ENCODE measurements around the gene PPP1R1B. TPM values are rescaled to one million over a fixed set of nuclear protein-coding genes. Genes with fewer than 3 reads are reported as not detected.

Gene PPP1R1B
- total and polyA plus RNA-seq, 2 of the 4 experiments (the other 2 are of a cell fraction), result not detected

DNA sequence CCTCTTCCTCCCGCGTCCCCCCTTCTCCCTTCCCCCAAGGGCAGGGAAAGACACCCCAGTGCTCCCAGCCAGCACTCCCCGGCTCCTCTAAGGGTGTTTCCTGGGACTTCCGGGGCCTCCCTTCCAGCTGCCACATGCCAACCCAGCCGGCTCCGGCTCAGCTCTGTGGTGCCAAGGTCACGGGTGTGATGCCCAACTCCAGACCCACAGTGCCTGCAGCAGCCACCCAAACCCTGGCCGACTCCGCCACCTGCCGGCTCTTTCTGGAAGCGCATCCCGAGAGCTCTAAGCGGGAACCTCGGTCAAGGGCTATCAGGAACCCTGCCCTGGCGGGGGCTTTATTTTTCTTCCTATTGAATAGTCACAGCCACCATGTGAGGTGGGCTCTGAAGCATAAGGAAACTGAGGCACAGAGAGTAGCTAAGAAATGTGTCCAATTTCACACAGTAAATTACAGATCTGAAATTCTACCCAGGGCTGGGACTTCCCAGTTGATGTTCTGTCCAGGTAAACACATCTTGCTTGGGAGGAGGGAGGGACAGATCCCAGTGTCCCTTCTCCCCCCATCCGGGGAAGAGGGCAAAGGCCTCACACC is 3.3 kb upstream of the PPP1R1B start:
- Histone ChIP-seq H3K27ac (ENCODE audit: insufficient read depth, low read length) (no peak overlapping the region), H3K23ac (ENCODE audit: low read depth, low read length) (no peak overlapping the region), H2AK5ac (ENCODE audit: low read depth, low read length) (no peak overlapping the region), H3K4me2 (ENCODE audit: low read depth, low read length) (no peak overlapping the region), H3K9me1 (ENCODE audit: insufficient read depth, low read length) (no peaks in the 10 kb centered on the region), H3K36me3 (ENCODE audit: control insufficient read depth, insufficient read depth, low read length) (no peaks in the 10 kb centered on the region), H3K4me3 (ENCODE audit: insufficient read depth, low read depth, low read length) (no peak overlapping the region), H3K4ac (ENCODE audit: low read depth, low read length) (no peak overlapping the region), H4K8ac (ENCODE audit: low read depth in 2 of 2, low read length in 2 of 2) (no peak overlapping the region), H3K56ac (ENCODE audit: extremely low read depth, insufficient read depth, low read length) (no peak overlapping the region), H4K5ac (ENCODE audit: low read depth, low read length) (no peak overlapping the region), H2AFZ (replicated peaks; ENCODE audit: low read length, poor library complexity) (no peak overlapping the region), H3K79me1 (ENCODE audit: low read depth in 1 of 2, low read length in 2 of 2) (no peaks in the 10 kb centered on the region), H3K9ac (ENCODE audit: low read depth, low read length) (no peak overlapping the region), H2BK120ac (ENCODE audit: low read depth, low read length) (no peak overlapping the region), H4K91ac (ENCODE audit: insufficient read depth, low read depth, low read length) (no peak overlapping the region), H2BK15ac (ENCODE audit: low read depth, low read length) (no peak overlapping the region), H2AK9ac (replicated peaks; ENCODE audit: low read depth, low read length, poor library complexity) (no peak overlapping the region), H3K9me3 (ENCODE audit: control insufficient read depth, insufficient read depth, low read length) (no peaks in the 10 kb centered on the region), H3K18ac (ENCODE audit: low read depth, low read length) (no peak overlapping the region), H3K4me1 (ENCODE audit: control insufficient read depth, insufficient read depth, low read length) (peaks cover 3% of the 10 kb centered on the region; the same call in 1 of the 2 replicates), H2BK5ac (ENCODE audit: low read depth, low read length, poor library complexity, severe bottlenecking) (no peak overlapping the region), H3K14ac (replicated peaks; ENCODE audit: low read depth, low read length) (no peak overlapping the region), H4K20me1 (ENCODE audit: insufficient read depth, low read length) (no peaks in the 10 kb centered on the region), H3K27me3 (ENCODE audit: control insufficient read depth, insufficient read depth, low read length) (peaks cover 61% of the 10 kb centered on the region), H2BK20ac (ENCODE audit: low read depth, low read length) (no peak overlapping the region)
- intact Hi-C loops (cut with micrococcal nuclease) (loop anchor here (1.0 to 10.0 kb wide), 3 partner anchors 75 to 361 kb away; partner anchors contain the start of gene PSMD3), dilution Hi-C loops (cut with HindIII; ENCODE audit: low sequenced_read_pairs, unreplicated experiment) (no loop called here), in situ Hi-C loops (cut with MboI; ENCODE audit: low sequenced_read_pairs) (loop anchor here (5.0 kb wide), 1 partner anchor 81 kb away; no protein-coding TSS in a partner anchor)
- ATAC-seq (ENCODE audit: low read depth) (peak; percentile 76), DNase-seq (peak; percentile 36)
- peak; percentile 72 for TF ChIP-seq SMC3 (IDR thresholded peaks at IDR 0.05; ENCODE audit: low read depth, low read length)
- TF ChIP-seq, protein P1, sequence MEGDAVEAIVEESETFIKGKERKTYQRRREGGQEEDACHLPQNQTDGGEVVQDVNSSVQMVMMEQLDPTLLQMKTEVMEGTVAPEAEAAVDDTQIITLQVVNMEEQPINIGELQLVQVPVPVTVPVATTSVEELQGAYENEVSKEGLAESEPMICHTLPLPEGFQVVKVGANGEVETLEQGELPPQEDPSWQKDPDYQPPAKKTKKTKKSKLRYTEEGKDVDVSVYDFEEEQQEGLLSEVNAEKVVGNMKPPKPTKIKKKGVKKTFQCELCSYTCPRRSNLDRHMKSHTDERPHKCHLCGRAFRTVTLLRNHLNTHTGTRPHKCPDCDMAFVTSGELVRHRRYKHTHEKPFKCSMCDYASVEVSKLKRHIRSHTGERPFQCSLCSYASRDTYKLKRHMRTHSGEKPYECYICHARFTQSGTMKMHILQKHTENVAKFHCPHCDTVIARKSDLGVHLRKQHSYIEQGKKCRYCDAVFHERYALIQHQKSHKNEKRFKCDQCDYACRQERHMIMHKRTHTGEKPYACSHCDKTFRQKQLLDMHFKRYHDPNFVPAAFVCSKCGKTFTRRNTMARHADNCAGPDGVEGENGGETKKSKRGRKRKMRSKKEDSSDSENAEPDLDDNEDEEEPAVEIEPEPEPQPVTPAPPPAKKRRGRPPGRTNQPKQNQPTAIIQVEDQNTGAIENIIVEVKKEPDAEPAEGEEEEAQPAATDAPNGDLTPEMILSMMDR (conservative IDR thresholded peaks at IDR 0.05; ENCODE audit: low read depth, low read length), result peak; percentile 81
- TF ChIP-seq MAZ (IDR thresholded peaks at IDR 0.05; ENCODE audit: borderline replicate concordance, low read depth, low read length), result no peak
- no peak for TF ChIP-seq FOS (IDR thresholded peaks at IDR 0.05; ENCODE audit: low read depth, low read length)
- TF ChIP-seq MXI1 (IDR thresholded peaks at IDR 0.05; ENCODE audit: borderline replicate concordance, low read depth, low read length), result no peak
- no peak for TF ChIP-seq BHLHE40 (IDR thresholded peaks at IDR 0.05; ENCODE audit: low read depth, low read length)
- TF ChIP-seq, protein P2, sequence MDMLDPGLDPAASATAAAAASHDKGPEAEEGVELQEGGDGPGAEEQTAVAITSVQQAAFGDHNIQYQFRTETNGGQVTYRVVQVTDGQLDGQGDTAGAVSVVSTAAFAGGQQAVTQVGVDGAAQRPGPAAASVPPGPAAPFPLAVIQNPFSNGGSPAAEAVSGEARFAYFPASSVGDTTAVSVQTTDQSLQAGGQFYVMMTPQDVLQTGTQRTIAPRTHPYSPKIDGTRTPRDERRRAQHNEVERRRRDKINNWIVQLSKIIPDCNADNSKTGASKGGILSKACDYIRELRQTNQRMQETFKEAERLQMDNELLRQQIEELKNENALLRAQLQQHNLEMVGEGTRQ (IDR thresholded peaks at IDR 0.05; ENCODE audit: low read depth, low read length), result no peak
- no peak for TF ChIP-seq CEBPB (IDR thresholded peaks at IDR 0.05; ENCODE audit: low read depth, low read length)
- TF ChIP-seq RFX5 (IDR thresholded peaks at IDR 0.05; ENCODE audit: low read depth, low read length), result no peak
- no peak for TF ChIP-seq NFE2L2 (IDR thresholded peaks at IDR 0.05; ENCODE audit: low read depth, low read length)
- TF ChIP-seq POLR2A (IDR thresholded peaks at IDR 0.05; ENCODE audit: low read depth, low read length), result no peak
- TF ChIP-seq CHD1 (IDR thresholded peaks at IDR 0.05; ENCODE audit: low read depth, low read length), result no peak
- peak; percentile 79 for TF ChIP-seq RAD21 (IDR thresholded peaks at IDR 0.05; ENCODE audit: low read length)
- WGBS, 2 experiments (ENCODE audit: extremely low coverage in 2 of 2, insufficient read length in 1 of 2), result 11% methylated on average over 7 of the region's 16 CpGs; no CpG with 5 or more reads in 1 of the 2 experiments
- BruUV-seq (replicated peaks), result no TSS peak
- CTCF ChIA-PET, result interaction anchor here (1.0 to 1.5 kb wide), 8 partner anchors 9 to 129 kb away, joined by 3 to 9 read pairs (median 3); no protein-coding TSS in a partner anchor
- POLR2A ChIA-PET (ENCODE audit: unreplicated experiment), result interaction anchor here (0.6 kb wide), 1 partner anchor 77 kb away, joined by 6 read pairs; the partner anchor contains the start of gene ERBB2
